ENCODE measurements around the gene CNGA3.

Gene CNGA3

DNA sequence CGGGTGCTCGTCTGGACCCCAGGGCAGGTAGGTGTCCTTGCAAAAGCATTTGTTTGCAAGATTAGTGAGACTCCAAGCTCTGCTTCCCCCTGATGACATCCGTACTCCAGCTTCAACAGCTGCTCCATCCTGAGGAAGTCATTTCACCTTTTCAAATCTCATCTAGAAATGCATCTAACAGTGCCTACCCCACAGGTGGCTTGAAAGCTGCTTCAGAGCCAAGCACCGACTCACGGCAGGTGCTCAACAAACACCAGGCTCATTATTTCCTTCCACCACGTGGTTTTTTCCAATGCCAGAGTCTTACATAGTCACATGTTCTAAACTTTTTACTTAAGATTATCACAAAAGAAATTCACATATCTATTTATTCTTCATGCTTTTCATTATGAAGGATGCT, 31.9 kb downstream of the CNGA3 start:
- no peak for DNase-seq

DNA sequence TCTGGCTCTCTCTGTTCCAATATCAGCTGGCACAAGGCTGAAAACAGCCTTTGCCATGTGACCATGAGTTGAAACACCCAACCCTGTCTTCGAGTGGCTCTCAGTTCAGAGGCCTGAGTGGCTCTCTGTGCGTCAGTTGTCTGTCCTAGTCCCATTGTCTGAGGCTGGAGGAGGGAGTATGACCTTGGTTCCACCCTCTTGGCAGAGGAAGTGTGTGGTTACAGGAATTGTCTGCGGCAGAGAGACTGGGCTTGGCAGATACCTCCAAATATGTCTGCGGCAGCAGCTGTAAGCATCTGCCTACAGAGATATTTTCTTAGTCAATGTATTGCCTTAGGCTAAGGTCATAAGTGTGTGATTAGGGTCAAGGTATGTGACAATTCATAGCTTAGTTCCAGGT, 32.6 kb downstream of the CNGA3 start:
- peak; percentile 65 for DNase-seq

DNA sequence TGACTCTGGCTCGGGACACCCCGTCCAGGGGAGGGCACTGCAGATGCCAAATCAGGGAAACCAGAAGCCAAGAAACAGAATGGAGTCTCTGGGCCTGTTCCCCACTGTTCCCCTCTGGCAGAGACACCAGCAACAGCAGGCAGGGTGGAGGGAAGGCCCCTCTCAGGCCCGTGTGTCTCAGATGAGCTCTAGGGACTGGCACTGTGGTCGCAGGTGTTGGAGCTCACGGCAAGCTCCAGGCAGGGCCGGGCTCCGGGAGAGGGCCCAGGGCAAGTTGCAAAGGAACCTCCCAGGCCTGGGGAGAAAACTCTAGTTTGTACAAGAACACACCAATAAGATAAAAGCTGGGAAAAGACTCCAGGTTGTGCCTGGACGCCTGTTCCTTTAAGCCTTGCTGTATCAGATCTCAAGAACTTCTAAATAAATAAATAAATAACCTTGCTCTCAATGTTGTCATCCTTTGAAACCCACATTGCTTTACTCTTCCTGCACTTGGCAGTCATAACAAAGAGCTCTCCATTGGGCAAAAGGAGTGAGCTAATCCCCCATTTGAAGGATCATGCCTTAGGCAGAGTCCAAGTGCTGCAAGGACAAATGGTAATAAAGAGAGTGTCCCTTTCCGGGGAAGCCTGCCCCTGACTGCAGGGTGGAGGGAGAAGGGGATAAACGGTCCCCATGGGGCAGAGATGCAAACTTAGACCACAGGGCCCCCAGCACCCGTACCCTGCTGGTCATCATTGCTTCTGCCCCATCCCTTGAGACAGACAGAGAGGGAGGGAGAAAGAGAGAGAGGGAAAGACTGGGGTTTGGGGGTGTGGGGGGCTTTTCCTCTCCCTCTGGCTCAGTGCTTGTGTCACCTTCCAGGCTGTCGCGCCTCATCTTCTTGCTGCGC, 33.3 kb downstream of the CNGA3 start:
- no peak for DNase-seq

DNA sequence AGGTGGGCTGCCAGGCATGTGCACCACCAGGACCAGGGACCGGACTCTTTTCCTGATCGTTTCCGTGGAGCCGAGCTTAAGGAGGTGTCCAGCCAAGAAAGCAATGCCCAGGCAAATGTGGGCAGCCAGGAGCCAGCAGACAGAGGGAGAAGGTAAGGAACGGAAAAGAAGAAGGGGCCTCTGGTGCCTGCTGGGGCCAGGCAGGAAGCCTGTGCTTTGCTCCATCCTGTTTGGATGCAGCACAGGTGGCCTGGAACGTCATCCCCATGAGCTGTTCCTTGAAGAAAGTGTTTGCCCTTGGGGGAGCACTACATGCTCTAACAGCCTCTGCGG, 33.9 kb downstream of the CNGA3 start:
- no peak for DNase-seq

DNA sequence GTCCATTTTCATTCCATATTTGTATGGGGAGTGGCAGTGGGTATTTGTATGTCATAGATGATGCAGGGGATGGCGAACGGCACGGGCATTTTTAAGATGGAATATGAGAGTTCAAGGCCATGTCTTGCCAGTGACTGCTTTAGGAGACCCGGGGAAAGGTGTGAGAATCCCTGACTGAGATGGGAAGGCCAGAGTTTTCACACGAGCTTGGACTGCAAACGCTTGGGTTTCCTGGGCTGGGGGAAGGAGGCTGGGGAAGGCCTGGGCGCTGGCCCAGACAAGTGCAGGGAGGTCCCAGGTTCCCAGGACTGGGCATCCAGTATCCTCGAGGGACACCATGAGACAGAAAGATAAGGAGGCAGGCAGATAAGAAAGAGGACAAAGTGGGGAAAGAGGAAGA, 35.2 kb downstream of the CNGA3 start:
- no peak for DNase-seq

DNA sequence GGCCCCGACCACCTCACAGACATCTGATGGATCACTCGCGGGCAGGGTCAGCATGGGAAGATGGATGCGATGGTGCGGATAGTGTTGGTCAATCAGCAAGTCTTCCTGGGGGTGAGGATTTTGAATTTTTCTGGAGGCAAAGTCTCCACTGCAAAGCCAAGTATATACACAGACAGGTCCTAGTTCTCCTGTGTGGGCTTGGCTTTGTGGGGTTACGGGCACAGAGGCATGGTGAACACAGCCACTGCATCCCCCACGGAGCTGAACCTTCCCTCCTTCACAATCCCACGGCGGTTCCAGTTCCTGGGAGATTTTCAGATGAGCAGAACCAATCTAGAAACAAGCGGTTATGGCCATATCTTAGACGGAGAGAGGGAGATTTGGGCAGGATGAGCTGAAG, 35.8 kb downstream of the CNGA3 start:
- no peak for DNase-seq

DNA sequence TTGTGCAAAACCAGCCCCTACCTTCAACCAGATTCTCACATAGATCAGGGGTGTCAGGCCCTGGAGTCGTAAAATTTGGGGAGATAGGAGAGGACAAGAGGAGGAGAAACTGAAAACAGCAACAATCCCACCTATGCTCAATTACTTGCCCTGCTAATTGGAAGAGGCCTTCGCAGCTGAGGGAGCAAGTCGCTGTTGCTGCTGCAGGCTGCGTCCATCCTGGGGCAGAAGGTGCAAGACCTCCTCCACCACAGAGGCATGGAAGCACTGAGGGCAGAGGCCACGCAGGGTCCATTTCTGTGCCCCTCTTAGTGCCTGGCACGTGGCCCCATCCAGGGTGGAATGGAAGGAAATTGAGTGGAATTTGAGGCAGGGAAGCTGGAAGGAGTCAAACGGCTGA, 36.5 kb downstream of the CNGA3 start:
- DNase-seq = no peak

DNA sequence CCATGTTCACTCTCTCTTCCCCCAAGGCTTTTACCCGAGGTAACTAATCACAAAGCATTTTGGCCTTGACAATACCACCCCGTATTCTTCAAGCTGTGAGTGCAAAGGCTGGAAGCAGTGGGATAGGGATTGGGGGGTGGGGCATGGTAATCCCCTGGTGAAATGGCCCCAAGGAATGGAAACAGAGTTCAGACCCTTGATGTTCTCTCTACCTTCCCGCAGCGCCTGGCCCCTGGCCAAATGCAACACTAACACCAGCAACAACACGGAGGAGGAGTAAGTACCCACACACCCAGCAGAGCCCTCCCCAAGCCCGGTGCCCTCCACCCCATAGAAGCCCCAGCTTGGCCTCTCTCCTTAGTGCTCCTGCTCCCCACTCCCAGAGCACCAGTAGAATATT, 36.9 kb downstream of the CNGA3 start:
- DNase-seq = no peak

DNA sequence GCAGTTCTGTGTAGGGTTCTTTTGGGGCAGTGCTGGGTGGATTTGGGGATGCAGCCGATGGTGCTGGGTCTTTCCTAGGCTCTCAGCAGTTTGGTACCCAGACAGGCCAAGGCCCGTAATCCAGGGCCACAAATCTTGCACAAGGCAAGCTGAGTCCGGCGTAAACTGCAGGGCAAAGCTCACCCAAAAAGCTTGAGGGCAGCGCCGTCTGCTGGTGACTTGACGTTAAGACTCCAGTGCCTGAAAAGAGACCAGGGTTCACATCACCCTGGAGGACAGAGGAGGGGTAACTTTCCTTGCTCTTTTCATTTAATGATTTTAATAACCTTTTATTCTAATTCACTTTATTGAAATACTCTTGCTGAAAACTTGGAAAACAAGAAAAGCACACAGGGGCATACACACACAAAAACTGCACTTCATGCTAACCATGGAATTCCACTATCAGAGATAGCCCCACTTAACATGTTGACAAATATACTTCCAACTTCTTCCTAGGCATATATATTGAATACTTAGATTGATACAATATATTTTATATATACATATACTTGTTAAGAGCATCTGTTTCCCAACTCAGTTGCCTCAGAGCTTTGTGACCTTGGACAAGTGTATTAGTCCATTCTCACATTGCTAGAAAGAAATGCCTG, 38.9 kb downstream of the CNGA3 start:
- peak; percentile 77 for DNase-seq

DNA sequence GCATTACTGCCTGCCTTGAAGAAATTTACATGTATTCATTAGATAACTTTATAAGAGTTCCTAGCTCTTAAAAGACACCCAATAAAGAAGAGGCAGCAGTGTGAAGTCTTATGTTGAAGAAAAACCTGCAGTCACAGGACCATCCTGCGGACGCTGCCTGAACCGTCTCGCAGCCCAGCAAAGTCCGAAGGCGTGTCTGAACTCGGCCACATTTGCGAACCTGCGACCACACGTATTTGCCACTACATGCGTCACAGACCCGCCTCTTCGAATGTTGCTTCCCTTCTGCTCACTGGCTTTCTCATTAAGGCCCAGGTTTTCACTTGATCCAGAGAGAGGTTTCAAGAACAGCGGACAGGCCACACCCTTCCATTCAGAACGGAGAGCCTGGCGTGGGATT, 41.2 kb downstream of the CNGA3 start:
- no peak for DNase-seq

DNA sequence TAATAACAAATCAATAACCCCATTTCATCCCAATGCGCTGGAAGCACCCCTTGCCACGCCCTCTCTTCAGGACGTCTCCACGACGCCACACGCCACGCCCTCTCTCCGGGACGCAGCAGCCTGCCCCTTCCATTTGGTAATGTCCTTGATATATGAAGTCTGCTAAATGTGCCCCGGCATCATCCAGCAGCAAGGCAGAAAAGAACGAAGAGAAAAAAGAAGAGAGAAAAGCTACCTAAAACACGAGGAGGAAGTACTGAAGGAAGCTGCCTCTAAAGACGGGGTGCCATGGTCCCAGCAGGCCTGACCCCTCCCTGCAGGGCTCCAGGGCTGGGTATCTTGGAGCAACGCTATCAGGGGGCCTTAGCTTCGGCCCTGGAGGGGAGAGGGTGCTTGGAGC, 41.8 kb downstream of the CNGA3 start:
- DNase-seq = no peak

DNA sequence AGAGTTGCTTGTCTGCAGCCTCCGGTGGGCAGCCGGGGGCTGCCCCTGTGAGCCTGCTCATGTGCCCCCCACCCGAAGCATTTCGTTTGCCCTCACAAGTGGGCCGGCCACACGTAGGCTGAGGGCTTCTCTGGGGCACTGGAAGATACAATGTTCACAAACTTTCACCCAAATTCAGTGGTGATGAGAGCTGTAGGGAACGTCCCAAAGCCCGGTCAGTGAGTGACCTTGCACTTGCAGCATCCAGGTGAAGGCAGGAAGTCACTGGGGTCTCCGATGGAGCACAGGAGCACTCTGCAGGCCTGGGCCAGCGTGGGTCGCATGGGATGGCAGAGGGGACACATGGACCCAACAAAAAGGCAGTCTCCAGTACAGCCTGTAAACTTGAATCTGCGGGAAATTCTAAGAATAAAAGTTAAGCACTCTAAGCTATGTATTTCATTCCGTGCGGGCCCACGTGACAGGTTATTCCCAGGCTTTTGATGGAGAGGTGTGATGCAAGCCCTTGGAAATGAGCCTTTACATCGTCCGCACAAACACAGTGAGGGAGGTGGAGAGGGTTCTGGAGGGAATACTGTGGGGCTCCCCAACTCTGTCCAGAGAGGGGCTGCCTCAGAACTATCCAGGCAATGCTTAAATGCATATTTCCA, 42.5 kb downstream of the CNGA3 start:
- DNase-seq = no peak

DNA sequence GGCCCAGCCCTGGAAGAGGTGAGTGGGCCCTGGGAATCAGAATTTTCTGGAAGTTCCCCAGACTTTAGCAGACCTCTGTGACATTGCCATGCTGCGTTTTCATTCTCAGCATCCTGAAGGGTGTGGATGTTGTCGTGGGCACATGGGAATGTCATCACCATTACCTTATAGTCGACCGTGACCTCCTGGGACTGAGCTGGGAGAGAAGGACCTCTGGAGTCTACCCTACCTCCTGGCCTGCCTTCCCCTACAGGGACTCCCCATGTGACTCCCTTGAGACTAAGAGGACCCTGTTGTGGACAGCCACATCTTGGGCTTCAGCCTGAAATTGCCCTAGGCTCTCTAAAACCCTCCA, 43.0 kb downstream of the CNGA3 start:
- no peak for DNase-seq

DNA sequence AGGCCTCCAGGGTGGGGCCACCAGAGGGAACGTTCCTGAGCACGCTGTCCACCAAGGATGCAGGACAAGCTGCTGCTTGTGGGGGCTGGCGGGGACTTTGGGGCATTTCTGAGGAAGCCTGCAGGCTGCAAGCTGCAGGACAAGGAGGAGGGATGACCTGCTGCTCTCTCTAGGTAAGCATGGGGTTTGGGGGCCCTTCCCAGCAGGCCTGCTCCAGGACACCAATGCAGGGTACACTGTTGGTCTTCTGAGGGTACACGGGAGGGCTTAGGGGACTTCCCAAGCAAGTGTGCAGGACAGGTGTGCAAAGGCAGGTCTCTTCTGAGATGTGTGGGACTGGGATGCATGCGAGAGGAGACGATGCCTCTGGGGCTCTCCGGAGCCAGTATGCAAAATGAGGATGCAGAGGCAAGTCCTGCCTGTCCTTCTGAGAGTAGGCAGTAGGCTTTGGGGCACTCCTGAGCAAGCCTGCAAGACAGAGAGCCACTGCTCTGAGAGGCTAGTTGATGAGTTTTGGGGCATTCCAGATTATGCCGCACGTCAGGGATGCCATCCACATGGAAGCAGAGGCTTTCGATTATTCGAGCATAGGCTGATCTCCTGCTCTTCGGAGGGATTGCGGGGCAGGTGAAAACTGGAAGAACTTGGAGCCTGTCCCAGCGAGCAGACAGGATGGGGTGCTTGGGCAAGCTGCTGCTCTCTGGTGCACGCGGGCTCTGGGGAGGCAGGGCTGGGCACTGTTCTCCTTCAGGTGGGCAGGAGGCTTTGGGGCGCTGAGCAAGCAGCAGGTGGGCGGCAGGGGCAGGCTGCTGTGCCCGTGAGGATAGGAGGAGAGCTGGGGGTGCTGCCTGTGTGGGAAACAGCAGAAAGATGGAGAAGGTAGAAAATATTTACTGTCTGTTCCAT, 44.6 kb downstream of the CNGA3 start:
- no peak for DNase-seq

DNA sequence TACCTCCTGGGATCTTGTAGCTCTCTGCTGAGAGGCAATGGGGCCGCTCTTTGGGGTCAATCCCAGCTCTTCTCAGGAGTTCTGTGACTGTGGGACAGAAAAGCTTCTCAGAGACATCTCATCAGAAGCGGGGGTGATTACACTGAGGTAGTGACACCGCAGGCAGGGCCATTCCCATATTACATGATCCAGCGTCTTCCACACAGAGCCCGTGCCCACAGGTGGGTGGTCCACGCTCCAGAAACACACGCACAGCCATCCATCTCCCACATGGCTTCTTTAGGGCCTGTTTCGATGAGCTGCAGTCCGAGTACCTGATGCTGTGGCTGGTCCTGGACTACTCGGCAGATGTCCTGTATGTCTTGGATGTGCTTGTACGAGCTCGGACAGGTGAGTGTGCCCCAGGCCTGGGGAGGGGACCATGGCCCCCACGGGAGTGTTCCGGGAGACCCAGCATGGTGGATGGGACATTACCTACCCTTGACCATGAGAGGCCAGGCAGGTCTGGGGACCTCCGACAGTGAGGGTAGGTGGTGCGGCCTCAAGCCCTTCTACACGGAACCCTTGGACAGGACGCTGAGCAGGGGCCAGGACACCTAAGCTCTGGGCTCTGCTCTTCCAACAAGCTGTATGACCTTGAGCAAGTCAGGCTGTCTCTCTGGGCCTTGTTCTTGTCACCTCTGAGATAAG, 45.5 kb downstream of the CNGA3 start:
- DNase-seq = no peak

DNA sequence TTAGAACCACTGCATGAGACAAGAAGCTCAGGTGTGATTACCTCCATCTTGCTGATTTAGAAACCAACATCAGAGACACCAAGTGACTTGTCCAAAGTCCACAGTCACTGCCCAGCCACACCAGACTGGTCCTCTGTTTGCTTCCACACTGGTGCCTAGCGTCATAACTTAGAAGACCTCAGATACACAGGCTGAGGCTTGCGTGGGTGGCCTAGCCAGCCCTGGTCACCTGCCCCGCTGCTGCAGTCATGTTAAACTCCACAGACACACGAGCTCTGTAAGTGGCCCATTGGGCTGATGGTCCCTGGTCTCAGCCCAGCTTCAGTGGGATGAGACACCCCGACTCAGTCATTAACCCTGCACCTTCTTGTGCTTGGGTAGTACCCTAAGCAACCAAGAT, 47.1 kb downstream of the CNGA3 start:
- no peak for DNase-seq

DNA sequence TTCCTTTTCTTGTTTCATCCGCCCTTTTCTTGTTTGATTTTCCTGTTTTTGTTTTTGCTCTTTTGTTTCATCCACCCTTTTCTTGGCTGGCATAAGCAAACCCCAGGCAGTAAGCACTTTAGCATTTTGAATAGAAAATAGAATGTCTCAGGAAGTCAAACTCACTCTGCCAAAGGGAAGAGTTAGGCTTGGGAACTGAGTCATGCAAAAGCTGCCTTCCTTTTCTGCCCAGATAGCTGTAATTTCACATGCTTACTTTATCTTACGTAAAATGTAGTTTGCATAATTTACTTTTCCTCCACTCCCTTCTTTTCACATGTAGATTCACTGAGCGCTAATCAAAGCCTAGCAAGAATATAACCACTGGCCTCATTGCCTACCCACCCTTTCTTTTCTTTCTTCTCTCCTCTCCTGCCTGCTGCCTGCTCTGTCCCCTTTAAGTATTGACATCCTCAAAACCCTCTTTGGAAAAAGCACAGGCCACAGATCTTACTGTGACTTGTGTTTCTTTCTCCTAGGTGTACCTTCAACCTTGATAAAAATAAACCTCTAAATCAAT, 48.4 kb downstream of the CNGA3 start:
- DNase-seq = no peak

DNA sequence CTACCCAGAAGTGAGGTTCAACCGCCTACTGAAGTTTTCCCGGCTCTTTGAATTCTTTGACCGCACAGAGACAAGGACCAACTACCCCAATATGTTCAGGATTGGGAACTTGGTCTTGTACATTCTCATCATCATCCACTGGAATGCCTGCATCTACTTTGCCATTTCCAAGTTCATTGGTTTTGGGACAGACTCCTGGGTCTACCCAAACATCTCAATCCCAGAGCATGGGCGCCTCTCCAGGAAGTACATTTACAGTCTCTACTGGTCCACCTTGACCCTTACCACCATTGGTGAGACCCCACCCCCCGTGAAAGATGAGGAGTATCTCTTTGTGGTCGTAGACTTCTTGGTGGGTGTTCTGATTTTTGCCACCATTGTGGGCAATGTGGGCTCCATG, 49.7 kb downstream of the CNGA3 start:
- DNase-seq = no peak

DNA sequence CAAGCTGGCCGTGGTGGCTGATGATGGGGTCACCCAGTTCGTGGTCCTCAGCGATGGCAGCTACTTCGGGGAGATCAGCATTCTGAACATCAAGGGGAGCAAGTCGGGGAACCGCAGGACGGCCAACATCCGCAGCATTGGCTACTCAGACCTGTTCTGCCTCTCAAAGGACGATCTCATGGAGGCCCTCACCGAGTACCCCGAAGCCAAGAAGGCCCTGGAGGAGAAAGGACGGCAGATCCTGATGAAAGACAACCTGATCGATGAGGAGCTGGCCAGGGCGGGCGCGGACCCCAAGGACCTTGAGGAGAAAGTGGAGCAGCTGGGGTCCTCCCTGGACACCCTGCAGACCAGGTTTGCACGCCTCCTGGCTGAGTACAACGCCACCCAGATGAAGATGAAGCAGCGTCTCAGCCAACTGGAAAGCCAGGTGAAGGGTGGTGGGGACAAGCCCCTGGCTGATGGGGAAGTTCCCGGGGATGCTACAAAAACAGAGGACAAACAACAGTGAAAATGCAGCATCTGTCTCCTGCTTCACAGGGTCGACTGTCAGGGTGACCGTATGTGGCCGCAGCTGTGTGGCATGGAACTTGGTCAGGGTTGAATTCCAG, 50.6 kb downstream of the CNGA3 start:
- no peak for DNase-seq

DNA sequence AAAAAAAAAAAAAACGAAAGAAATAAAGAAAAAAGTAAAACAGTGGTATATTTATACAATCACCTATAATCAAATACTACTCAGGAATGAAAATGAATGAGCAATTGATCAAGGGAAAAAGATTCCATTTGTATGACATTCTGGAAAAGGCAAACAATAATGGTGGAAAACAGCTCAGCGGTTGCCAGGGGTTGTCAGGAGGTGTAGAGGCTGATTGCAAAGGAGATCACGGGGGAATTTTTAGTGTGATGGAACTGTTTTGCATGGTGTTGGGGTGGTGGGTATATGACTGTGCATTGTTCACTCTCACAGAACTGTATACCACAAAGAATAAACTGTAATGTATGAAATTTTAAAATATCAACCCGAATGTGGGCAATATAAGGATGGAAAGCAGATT, 52.9 kb downstream of the CNGA3 start:
- DNase-seq = no peak

DNA sequence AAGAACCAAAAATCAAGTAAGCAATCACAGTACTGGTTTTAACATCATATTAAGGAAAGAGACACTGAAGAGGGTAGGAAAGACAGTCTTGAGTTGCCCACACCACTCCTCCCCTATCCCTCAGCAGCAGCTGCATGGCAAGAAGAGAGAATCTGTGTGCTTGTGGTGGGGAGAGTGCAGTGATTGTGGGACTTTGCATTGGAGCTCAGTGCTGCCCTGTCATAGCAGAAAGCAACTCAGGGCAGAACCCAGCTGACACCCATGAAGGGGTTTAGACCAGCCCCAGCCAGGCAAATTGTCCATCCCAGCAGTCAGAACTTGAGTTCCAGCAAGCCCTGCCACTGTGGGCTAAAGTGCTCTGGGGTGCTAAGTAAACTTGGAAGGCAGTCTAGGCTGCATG, 57.6 kb downstream of the CNGA3 start:
- no peak for DNase-seq
